BLaER1 treated with 17β-estradiol and CSF1 and Interleukin-3, amounts not matched to agents 10 nM and 100 nM (cell line): ENCODE measurements around the gene TRIM34.
A peak's percentile ranks its signal among the peaks of the same experiment; 100 is the strongest.
"Not testable (repeated sequence)": the region's sequence is repeated elsewhere in the genome, so short reads cannot be mapped to it uniquely, and the experiment has no call there.

Source experiments
- H3K27ac ChIP-seq, 11 experiments: shearing (Covaris generic); formaldehyde crosslinking; 2 replicates each; pipeline ENCODE4 v1.8.1; 2022
- H3K27me3 ChIP-seq, 11 experiments: shearing (Covaris generic); formaldehyde crosslinking; 2 replicates each; pipeline ENCODE4 v1.8.1; 2022
- H3K36me3 ChIP-seq, 11 experiments: shearing (Covaris generic); formaldehyde crosslinking; 2 replicates each; pipeline ENCODE4 v1.8.1; 2022
- H3K4me1 ChIP-seq, 10 experiments: shearing (Covaris generic); formaldehyde crosslinking; 2 replicates each; pipeline ENCODE4 v1.8.1; 2022
- H3K4me2 ChIP-seq, 11 experiments: shearing (Covaris generic); formaldehyde crosslinking; 2 replicates each; pipeline ENCODE4 v1.8.1; 2022
- H3K4me3 ChIP-seq, 10 experiments: shearing (Covaris generic); formaldehyde crosslinking; 2 replicates each; pipeline ENCODE4 v1.8.1; 2022
- H3K9ac ChIP-seq, 11 experiments: shearing (Covaris generic); formaldehyde crosslinking; 2 replicates each; pipeline ENCODE4 v1.8.1; 2022
- H3K9me3 ChIP-seq, 11 experiments: shearing (Covaris generic); formaldehyde crosslinking; replicated peaks in 1 of 11; 2 replicates each; pipeline ENCODE4 v1.8.1; 2022
- H4K20me1 ChIP-seq, 11 experiments: shearing (Covaris generic); formaldehyde crosslinking; 2 replicates each; pipeline ENCODE4 v1.8.1; 2022
- Cebpa-rat ChIP-seq, 11 experiments: shearing (Covaris generic); IDR thresholded peaks; 2 replicates each; pipeline ENCODE4 v1.8.1; 2022

TRIM34 gene

GRCh38 chr11:5684646-5685362 lies 60.0 kb downstream of the TRIM34 start, which contains the start of gene TRIM5:
Gene TRIM5, minus strand, starts transcription at chr11:5685074. Its CDS starts 4,897 bp downstream, at chr11:5680177.
- H4K20me1 ChIP-seq, result peaks cover 0 to 23% (median 0%) of the 10 kb centered on the region in 11 experiments; a peak in 4 of 22 replicates
- H3K4me2 ChIP-seq, result peak within 1 kb of the TSS; percentile 80 to 97 (median 94)
- peak within 1 kb of the TSS; percentile 72 to 83 (median 79) for H3K9ac ChIP-seq
- no peak for TF ChIP-seq Cebpa-rat (IDR thresholded peaks at IDR 0.05)
- H3K9me3 ChIP-seq, result peaks cover 0 to 14% (median 4%) of the 10 kb centered on the region in 11 experiments; a peak in 8 of 22 replicates
- peak within 1 kb of the TSS; percentile 58 to 75 (median 66) for H3K4me3 ChIP-seq
- peaks cover 16 to 31% (median 20%) of the 10 kb centered on the region in 10 experiments for H3K4me1 ChIP-seq
- no peaks in the 10 kb centered on the region for H3K27me3 ChIP-seq
- peak within 1 kb of the TSS; percentile 55 to 89 (median 82) for H3K27ac ChIP-seq
- H3K36me3 ChIP-seq, result peaks cover 5 to 25% (median 20%) of the 10 kb centered on the region in 11 experiments

GRCh38 chr11:5686426-5686825 lies 61.6 kb downstream of the TRIM34 start:
- peaks cover 0 to 14% (median 4%) of the 10 kb centered on the region in 11 experiments; a peak in 8 of 22 replicates for H3K9me3 ChIP-seq
- H3K4me1 ChIP-seq, result peaks cover 16 to 31% (median 20%) of the 10 kb centered on the region in 10 experiments
- no peak overlapping the region for H3K4me2 ChIP-seq
- peaks cover 0 to 13% (median 5%) of the 10 kb centered on the region in 11 experiments; a peak in 9 of 22 replicates for H3K36me3 ChIP-seq
- H3K4me3 ChIP-seq, result no peak overlapping the region
- peaks cover 0 to 7% (median 0%) of the 10 kb centered on the region in 11 experiments; a peak in 2 of 22 replicates for H4K20me1 ChIP-seq
- no peak overlapping the region for H3K9ac ChIP-seq
- H3K27me3 ChIP-seq, result no peaks in the 10 kb centered on the region
- TF ChIP-seq Cebpa-rat (IDR thresholded peaks at IDR 0.05), result no peak
- H3K27ac ChIP-seq, result no peak overlapping the region

GRCh38 chr11:5688482-5688881 lies 63.7 kb downstream of the TRIM34 start:
- Histone ChIP-seq H3K27ac (peak overlapping the region in 10 of 11 experiments; percentile 86 to 99 (median 95); a peak in 17 of 22 replicates), H3K4me2 (peak overlapping the region; percentile 83 to 98 (median 89))

GRCh38 chr11:5689551-5689983 lies 64.8 kb downstream of the TRIM34 start, which contains the start of gene TRIM22:
Gene TRIM22, plus strand, starts transcription at chr11:5689790. Its CDS starts 6,443 bp downstream, at chr11:5696233.
- TF ChIP-seq Cebpa-rat (IDR thresholded peaks at IDR 0.05), result 0 out of 22 replicates have a peak, but pooled peaks of 1 of the 11 experiments have one; percentile 23
- no peaks in the 10 kb centered on the region for H3K9me3 ChIP-seq
- peak within 1 kb of the TSS; percentile 84 to 97 (median 92) for H3K9ac ChIP-seq
- no peaks in the 10 kb centered on the region for H3K27me3 ChIP-seq
- H3K4me3 ChIP-seq, result peak within 1 kb of the TSS; percentile 70 to 85 (median 76)
- peaks cover 31 to 50% (median 37%) of the 10 kb centered on the region in 10 experiments for H3K4me1 ChIP-seq
- H3K36me3 ChIP-seq, result peaks cover 0 to 23% (median 17%) of the 10 kb centered on the region in 11 experiments; a peak in 20 of 22 replicates
- peak within 1 kb of the TSS; percentile 83 to 98 (median 89) for H3K4me2 ChIP-seq
- peaks cover 0 to 21% (median 10%) of the 10 kb centered on the region in 11 experiments; a peak in 13 of 22 replicates for H4K20me1 ChIP-seq
- H3K27ac ChIP-seq, result peak within 1 kb of the TSS; percentile 86 to 99 (median 95)

More at GRCh38 chr11:5688482-5688881, 63.7 kb downstream of the TRIM34 start:
- Histone ChIP-seq H3K4me3 (peak overlapping the region in 1 of 10 experiments; percentile 75; a peak in 1 of 20 replicates), H3K27me3 (no peaks in the 10 kb centered on the region), H3K36me3 (peaks cover 0 to 13% (median 6%) of the 10 kb centered on the region in 11 experiments; a peak in 17 of 22 replicates), H4K20me1 (peaks cover 0 to 11% (median 0%) of the 10 kb centered on the region in 11 experiments; a peak in 4 of 22 replicates), H3K4me1 (peaks cover 25 to 40% (median 30%) of the 10 kb centered on the region in 10 experiments), H3K9me3 (peaks cover 0 to 2% (median 0%) of the 10 kb centered on the region in 11 experiments; a peak in 5 of 22 replicates), H3K9ac (peak overlapping the region in 6 of 11 experiments; percentile 15 to 97 (median 93); a peak in 4 of 22 replicates)
- peak in 4 of 11 experiments; percentile 19 to 69 (median 52); a peak in 5 of 22 replicates for TF ChIP-seq Cebpa-rat (IDR thresholded peaks at IDR 0.05)

GRCh38 chr11:5690216-5690615 lies 65.4 kb downstream of the TRIM34 start:
- Histone ChIP-seq H3K4me1 (peaks cover 29 to 55% (median 38%) of the 10 kb centered on the region in 10 experiments), H3K4me2 (peak overlapping the region; percentile 83 to 98 (median 89)), H3K9ac (peak overlapping the region; percentile 84 to 97 (median 92)), H3K9me3 (no peaks in the 10 kb centered on the region), H3K27ac (peak overlapping the region; percentile 86 to 99 (median 95)), H3K36me3 (peaks cover 2 to 30% (median 24%) of the 10 kb centered on the region in 11 experiments; a peak in 21 of 22 replicates), H4K20me1 (peaks cover 0 to 28% (median 15%) of the 10 kb centered on the region in 11 experiments; a peak in 13 of 22 replicates), H3K4me3 (peak overlapping the region; percentile 70 to 85 (median 76)), H3K27me3 (no peaks in the 10 kb centered on the region)
- no peak for TF ChIP-seq Cebpa-rat (IDR thresholded peaks at IDR 0.05)

- H3K27ac ChIP-seq, result peak overlapping the region; percentile 86 to 99 (median 95)
- H3K9ac ChIP-seq, result peak overlapping the region; percentile 84 to 97 (median 92)
These were observed 65.9 kb downstream of the TRIM34 start for GRCh38 chr11:5690736-5691135.

GRCh38 chr11:5691238-5691963 lies 66.6 kb downstream of the TRIM34 start:
- Histone ChIP-seq H3K4me1 (peaks cover 23 to 52% (median 35%) of the 10 kb centered on the region in 10 experiments), H3K4me3 (peak overlapping the region; percentile 70 to 85 (median 76)), H3K36me3 (peaks cover 14 to 42% (median 35%) of the 10 kb centered on the region in 11 experiments), H3K27ac (peak overlapping the region; percentile 86 to 99 (median 95)), H4K20me1 (peaks cover 0 to 40% (median 27%) of the 10 kb centered on the region in 11 experiments; a peak in 16 of 22 replicates), H3K4me2 (peak overlapping the region; percentile 83 to 98 (median 89)), H3K9ac (peak overlapping the region; percentile 84 to 97 (median 92))
- not testable (repeated sequence) for H3K27me3 ChIP-seq, H3K9me3 ChIP-seq

More at GRCh38 chr11:5690736-5691135, 65.9 kb downstream of the TRIM34 start:
- Histone ChIP-seq H3K9me3 (no peaks in the 10 kb centered on the region), H3K4me3 (peak overlapping the region; percentile 70 to 85 (median 76)), H3K4me2 (peak overlapping the region; percentile 83 to 98 (median 89)), H3K36me3 (peaks cover 7 to 35% (median 28%) of the 10 kb centered on the region in 11 experiments; a peak in 21 of 22 replicates), H3K4me1 (peaks cover 24 to 55% (median 35%) of the 10 kb centered on the region in 10 experiments), H4K20me1 (peaks cover 0 to 33% (median 20%) of the 10 kb centered on the region in 11 experiments; a peak in 14 of 22 replicates), H3K27me3 (no peaks in the 10 kb centered on the region)
- TF ChIP-seq Cebpa-rat (IDR thresholded peaks at IDR 0.05), result no peak

- Histone ChIP-seq H4K20me1 (peaks cover 0 to 45% (median 31%) of the 10 kb centered on the region in 11 experiments; a peak in 16 of 22 replicates), H3K9me3 (no peaks in the 10 kb centered on the region), H3K27ac (peak overlapping the region; percentile 86 to 99 (median 95); a peak in 20 of 22 replicates), H3K4me2 (peak overlapping the region; percentile 83 to 98 (median 89)), H3K9ac (peak overlapping the region; percentile 2 to 97 (median 92); a peak in 20 of 22 replicates), H3K27me3 (no peaks in the 10 kb centered on the region), H3K4me1 (peaks cover 23 to 52% (median 35%) of the 10 kb centered on the region in 10 experiments), H3K36me3 (peaks cover 19 to 47% (median 40%) of the 10 kb centered on the region in 11 experiments), H3K4me3 (peak overlapping the region; percentile 70 to 85 (median 76))
- no peak for TF ChIP-seq Cebpa-rat (IDR thresholded peaks at IDR 0.05)
These were observed 67.2 kb downstream of the TRIM34 start for GRCh38 chr11:5691964-5692361.
